Bronchial epithelial cell (primary cell): ENCODE results near the gene FOXA3. TPM values are rescaled to one million over a fixed set of nuclear protein-coding genes. Genes with fewer than 3 reads are reported as not detected.

Experiments
- DNase-seq: peaks from one replicate; pipeline ENCODE4 v3.0.0-alpha.2; 2010; ENCODE audit warnings: low read depth
- FAIRE-seq: peaks from 2 replicates; lab custom pipeline; 2011; peaks lifted over from hg19 to GRCh38; lab: Jason Lieb, UNC
- H3K27me3 ChIP-seq: 2 replicates; pipeline ENCODE4 v1.5.1; 2011; ENCODE audit warnings: low read length; ENCODE audit not compliant: control insufficient read depth, insufficient read depth
- H3K36me3 ChIP-seq: 2 replicates; pipeline ENCODE4 v1.5.1; 2011; ENCODE audit warnings: low read length; ENCODE audit not compliant: control insufficient read depth, insufficient read depth
- H3K4me3 ChIP-seq: 2 replicates; pipeline ENCODE4 v1.5.1; 2011; ENCODE audit warnings: mild to moderate bottlenecking, low read depth, low read length, control low read depth
- total RNA-seq: library from RNA; depleted of rRNA; stranded (reverse); fragments of >200 nt; gene quantifications from 2 replicates; pipeline ENCODE4 v1.2.1, GENCODE V29; 2014
- TF ChIP-seq, protein P1 (sequence below): IDR thresholded peaks from 2 replicates; pipeline ENCODE4 v1.5.1; 2011; ENCODE audit warnings: mild to moderate bottlenecking, moderate library complexity, low read length, control low read depth, inconsistent platforms; ENCODE audit not compliant: insufficient read depth, severe bottlenecking

The FOXA3 gene
- total RNA-seq, 1 donor from 2014 or later = not detected

DNA sequence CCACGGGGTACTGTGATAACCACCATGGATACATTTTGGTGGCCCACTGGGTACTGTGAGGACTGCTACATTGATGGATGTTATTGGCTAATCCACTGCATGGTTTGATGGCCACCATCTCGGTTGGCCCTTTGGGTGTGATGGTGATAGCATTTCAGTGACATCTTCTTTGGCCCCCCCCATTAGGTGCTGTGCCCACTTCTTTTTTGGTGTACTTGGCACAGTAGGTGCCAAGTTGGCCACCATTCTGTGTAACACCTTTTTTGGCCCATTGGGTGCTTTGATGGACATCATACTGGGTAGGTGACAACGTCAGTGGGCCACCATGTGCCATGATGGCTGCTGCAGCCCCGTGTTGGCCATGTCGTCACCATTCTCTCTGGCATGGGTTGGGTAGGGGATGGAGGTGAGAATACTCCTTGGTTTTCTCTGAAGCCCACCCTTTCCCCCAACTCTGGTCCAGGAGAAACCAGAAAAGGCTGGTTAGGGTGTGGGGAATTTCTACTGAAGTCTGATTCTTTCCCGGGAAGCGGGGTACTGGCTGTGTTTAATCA is 9.2 kb downstream of the FOXA3 start:
- DNase-seq = no peak
- Histone ChIP-seq H3K4me3 (no peak overlapping the region), H3K36me3 (no peaks in the 10 kb centered on the region), H3K27me3 (no peaks in the 10 kb centered on the region)
- FAIRE-seq = no peak
- TF ChIP-seq, protein P1, sequence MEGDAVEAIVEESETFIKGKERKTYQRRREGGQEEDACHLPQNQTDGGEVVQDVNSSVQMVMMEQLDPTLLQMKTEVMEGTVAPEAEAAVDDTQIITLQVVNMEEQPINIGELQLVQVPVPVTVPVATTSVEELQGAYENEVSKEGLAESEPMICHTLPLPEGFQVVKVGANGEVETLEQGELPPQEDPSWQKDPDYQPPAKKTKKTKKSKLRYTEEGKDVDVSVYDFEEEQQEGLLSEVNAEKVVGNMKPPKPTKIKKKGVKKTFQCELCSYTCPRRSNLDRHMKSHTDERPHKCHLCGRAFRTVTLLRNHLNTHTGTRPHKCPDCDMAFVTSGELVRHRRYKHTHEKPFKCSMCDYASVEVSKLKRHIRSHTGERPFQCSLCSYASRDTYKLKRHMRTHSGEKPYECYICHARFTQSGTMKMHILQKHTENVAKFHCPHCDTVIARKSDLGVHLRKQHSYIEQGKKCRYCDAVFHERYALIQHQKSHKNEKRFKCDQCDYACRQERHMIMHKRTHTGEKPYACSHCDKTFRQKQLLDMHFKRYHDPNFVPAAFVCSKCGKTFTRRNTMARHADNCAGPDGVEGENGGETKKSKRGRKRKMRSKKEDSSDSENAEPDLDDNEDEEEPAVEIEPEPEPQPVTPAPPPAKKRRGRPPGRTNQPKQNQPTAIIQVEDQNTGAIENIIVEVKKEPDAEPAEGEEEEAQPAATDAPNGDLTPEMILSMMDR = no peak

DNA sequence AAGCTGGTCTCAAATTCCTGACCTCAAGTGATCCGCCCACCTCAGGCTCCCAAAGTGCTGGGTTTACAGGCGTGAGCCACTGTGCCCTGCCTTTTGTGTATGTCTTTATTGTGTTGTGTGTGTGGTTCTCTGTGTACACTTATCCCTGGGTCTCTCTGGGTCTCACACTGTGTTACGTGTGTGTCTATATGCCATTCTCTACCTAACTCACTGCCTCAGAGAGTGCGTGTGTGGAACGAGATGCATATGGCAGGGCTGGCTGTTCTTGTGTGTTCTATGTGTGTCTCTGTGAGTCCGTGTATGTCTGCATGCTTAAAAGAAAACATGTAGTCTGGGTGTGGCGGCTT is 10.5 kb downstream of the FOXA3 start:
- DNase-seq (no peak), FAIRE-seq (no peak)
- Histone ChIP-seq H3K27me3 (no peaks in the 10 kb centered on the region), H3K4me3 (no peak overlapping the region), H3K36me3 (no peaks in the 10 kb centered on the region)
- TF ChIP-seq, protein P1 = no peak

DNA sequence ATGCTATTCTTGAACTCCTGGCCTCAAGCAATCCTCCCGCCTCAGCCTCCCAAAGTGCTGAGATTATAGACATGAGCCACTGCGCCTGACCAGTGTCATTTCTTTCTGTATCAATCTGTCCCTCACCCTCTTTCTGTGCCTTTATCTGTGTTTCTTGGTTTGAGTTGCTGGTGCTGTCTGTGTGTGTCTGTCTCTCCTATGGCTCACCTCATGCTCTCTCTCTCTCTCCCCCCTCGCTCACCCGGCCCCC is 12.0 kb downstream of the FOXA3 start:
- Histone ChIP-seq H3K27me3 (no peaks in the 10 kb centered on the region), H3K36me3 (no peaks in the 10 kb centered on the region), H3K4me3 (no peak overlapping the region)
- TF ChIP-seq, protein P1 = no peak
- no peak for DNase-seq
- no peak for FAIRE-seq

DNA sequence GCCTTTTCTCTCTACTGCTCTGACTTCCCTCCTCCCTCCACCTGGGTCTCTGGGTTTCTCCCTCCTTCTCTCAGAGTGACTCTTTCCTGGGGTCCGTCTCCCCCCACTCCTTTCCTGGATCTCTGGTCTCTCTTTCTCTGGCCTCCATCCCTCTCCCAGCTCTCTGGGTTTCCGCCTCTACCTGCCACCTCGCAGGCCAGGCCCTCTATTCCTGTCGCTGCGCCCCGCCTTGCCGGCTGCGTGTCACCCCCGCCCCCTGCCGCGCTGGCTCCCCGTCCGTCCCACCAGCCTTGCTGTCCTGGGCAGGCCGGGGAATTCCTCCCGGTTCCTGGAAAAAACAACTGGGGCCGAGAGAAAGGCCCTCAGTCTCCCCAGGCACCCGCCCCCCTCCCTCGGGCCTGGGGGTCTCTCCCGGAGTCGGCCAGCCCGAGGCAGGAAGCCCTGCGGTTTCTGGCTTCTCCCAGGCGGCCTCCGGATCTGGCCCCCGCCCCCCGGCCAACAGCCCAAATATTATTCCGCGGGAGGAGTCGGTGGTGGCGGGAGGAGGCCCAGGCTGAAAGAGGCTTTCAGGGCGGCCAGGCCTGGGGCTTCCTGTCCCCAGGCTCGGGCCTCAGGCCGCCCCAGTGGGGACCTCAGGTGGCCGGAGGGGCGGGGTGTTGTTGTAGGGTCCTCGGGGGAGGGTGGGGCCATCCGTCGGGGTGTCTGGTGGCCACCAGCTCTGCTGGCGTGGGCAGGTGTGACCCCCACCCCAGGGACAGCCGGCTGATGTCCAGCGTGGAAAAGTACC is 12.5 kb downstream of the FOXA3 start:
- no peaks in the 10 kb centered on the region for H3K36me3 ChIP-seq
- no peak overlapping the region for H3K4me3 ChIP-seq
- DNase-seq = no peak
- H3K27me3 ChIP-seq = no peaks in the 10 kb centered on the region
- no peak for FAIRE-seq
- TF ChIP-seq, protein P1 = no peak

DNA sequence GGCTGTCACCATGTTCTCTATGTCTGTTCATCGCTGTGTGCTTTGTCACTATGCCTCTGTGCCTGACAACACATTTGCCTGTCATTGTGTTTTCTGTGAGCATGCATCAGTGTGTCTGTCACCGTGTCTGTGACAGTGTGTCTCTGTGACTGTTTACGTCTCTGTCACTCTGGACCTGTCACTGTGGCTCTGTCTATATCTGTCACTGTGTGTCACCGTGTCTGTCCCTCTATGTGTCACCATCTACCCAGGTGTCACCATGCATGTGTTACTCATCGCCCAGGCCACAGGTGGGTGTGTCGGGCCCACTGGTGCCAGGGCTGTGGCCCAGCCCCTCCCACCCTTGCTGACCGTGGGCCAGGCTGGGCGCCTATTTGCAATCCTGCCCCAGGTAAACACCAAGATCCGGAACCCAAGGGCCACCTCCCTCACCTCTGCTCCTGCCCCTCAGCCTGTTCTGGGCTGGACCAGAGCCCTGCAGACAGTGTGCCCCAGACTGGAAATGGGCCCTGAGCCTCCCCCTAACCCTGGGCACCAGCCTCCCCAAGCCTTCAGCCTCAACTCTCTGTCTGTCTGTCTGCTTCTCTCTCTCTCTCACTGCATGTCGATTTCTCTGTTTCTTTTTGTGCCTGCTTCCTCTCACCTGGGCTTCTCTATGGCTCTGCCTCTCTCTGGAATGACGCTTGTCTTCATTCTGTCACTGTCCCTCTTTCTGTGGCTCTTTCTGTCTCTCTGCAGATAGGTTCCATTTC is 14.1 kb downstream of the FOXA3 start:
- DNase-seq (no peak), FAIRE-seq (peak; percentile 18)

More for the DNA sequence above, 14.1 kb downstream of the FOXA3 start:
- no peaks in the 10 kb centered on the region for H3K36me3 ChIP-seq
- no peaks in the 10 kb centered on the region for H3K27me3 ChIP-seq
- TF ChIP-seq, protein P1 = no peak
- H3K4me3 ChIP-seq = no peak overlapping the region
